Epithelial cell of esophagus (primary cell): ENCODE measurements around the gene SH2D1A.

Experiments used
- DNase-seq: peaks from one replicate; pipeline ENCODE4 v3.0.0; 2010; ENCODE audit warnings: low read depth
- H3K4me3 ChIP-seq: 2 replicates; pipeline ENCODE4 v1.5.1; 2011; ENCODE audit warnings: mild to moderate bottlenecking, low read length, control low read depth
- TF ChIP-seq, protein P1 (sequence below): IDR thresholded peaks from 2 replicates; pipeline ENCODE4 v1.5.1; 2011; ENCODE audit warnings: low read depth, mild to moderate bottlenecking, low read length, control low read depth, inconsistent platforms; ENCODE audit not compliant: insufficient read depth; ENCODE audit errors: missing control alignments

The SH2D1A gene

DNA sequence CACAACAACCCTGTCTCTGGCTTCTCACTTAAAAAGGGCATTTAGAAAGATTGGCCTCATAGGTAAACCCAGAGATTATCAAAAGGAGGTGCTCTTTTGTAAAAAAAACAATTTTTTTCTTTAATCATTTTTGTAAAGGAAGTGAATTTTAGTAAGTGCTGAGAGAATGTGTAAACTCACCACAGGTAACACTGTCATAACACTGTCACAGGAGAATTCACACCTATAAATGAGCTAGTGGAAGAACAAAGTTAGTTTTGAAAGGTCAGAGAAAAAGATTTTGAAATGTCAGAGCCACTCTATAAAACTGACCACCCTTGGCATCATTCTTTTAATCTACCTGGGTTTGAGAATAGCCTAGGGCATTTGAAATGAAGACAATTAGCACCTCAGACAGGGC, 3.3 kb upstream of the SH2D1A start:
- no peak for DNase-seq
- TF ChIP-seq, protein P1, sequence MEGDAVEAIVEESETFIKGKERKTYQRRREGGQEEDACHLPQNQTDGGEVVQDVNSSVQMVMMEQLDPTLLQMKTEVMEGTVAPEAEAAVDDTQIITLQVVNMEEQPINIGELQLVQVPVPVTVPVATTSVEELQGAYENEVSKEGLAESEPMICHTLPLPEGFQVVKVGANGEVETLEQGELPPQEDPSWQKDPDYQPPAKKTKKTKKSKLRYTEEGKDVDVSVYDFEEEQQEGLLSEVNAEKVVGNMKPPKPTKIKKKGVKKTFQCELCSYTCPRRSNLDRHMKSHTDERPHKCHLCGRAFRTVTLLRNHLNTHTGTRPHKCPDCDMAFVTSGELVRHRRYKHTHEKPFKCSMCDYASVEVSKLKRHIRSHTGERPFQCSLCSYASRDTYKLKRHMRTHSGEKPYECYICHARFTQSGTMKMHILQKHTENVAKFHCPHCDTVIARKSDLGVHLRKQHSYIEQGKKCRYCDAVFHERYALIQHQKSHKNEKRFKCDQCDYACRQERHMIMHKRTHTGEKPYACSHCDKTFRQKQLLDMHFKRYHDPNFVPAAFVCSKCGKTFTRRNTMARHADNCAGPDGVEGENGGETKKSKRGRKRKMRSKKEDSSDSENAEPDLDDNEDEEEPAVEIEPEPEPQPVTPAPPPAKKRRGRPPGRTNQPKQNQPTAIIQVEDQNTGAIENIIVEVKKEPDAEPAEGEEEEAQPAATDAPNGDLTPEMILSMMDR, result no peak
- no peak overlapping the region for H3K4me3 ChIP-seq

DNA sequence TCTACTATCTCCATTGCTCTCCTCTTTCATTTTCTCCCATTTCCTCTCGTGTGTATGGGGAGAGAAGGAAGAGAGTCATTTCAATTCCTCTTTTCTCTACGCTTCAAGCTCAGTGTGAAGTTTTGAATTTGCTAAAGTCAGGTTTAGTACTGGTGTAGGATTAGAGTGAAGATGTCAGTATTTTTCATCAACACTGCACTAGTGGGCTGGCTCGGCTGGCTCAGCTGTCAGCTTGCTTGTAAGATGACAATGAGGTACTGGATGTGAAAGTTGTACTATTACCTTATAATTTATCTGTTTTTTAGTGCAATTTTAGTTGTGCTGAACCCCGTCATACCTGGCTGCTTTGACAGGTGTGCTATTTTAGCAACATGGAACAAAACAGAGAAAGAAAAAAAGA, 2.1 kb upstream of the SH2D1A start:
- H3K4me3 ChIP-seq, result no peak overlapping the region
- DNase-seq, result no peak
- TF ChIP-seq, protein P1, result no peak

DNA sequence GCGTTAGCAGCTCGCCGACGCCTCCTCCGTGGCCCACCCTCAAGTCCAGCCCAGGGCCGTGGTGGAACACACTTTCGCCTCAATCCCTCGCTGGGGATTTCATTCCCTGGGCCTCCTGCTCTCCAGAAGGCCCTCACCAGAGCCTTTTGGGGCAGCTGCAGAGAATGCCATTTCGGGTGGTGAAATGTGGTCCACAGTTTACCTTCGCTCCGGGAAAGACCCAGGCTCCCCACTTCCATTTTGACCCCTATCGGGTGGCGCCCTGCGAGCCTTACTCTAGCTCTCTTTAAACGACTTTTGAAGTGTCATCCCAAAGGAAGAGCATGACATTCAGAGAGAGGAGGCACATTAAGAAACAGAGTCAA, 496 bp downstream of the SH2D1A start:
- TF ChIP-seq, protein P1, result no peak
- DNase-seq, result no peak
- H3K4me3 ChIP-seq, result no peak overlapping the region

DNA sequence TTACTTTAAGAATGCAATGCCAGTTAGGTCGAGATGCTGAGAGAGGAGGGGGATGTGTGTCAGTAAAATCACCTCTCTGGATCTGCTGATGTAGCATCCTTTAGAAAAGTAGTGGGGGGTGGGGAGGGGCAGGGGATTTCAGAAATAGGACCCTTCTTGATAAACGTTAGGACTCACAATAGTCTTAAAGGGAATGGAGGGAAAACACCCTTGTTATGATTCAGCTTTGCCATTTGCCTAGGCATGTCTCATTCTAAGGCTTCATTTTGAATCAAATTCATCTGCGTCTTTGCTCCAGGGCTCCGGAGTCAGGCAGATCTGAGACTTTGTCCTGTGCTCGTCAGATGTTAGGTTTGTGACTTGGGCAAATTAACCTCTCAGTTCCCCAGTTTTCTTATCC, 879 bp downstream of the SH2D1A start:
- H3K4me3 ChIP-seq, result no peak overlapping the region

DNA sequence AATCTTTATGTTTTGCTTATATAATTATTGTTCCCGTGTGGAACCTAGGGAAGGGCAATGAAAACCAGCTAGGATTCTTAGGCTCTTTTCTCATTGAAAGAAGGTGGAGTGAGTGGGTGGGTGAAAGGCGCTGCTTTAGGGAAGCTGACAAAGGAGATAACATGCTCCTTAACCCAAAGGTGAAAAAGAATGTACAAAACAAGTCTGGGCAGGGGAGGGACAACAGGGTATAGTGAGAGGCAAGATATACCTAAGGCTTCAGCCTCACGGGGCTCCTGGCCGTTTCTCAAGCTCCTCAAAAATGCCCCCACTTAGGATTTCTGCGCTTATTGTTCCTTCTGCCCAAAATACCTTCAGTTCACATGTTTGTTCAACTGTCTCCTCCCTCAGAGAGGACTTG, 1.8 kb downstream of the SH2D1A start:
- H3K4me3 ChIP-seq, result no peak overlapping the region
- DNase-seq, result peak; percentile 30
- TF ChIP-seq, protein P1, result no peak

More for the DNA sequence above, 879 bp downstream of the SH2D1A start:
- DNase-seq, result peak; percentile 72
- TF ChIP-seq, protein P1, result no peak

DNA sequence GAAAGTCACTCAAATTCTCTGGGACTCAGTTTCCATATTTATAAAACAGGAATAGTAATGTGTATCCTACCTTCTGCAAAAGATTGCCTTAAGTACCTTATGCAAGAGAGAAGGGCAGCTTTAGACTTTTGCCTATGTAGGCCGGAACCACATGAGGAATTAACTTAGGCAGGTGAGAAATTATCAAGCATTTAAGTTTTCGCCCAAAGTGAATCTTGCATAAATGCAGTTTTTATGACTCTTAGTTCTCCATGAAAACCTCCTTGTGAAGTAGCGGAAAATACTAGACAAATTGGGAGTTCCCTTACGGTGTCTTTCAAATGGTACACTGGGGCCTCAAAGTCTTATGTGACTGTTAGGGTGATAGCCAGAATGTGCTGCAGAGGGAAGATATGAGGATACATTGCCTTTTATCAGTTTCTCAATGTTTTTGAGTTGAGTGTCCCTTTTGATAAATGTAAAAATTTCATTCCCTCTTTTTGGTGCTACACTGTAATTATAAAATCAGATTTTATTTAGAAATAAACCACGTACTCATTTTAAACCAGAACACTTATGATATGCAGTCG, 2.6 kb downstream of the SH2D1A start:
- no peak for DNase-seq
- TF ChIP-seq, protein P1, result no peak
- H3K4me3 ChIP-seq, result no peak overlapping the region

DNA sequence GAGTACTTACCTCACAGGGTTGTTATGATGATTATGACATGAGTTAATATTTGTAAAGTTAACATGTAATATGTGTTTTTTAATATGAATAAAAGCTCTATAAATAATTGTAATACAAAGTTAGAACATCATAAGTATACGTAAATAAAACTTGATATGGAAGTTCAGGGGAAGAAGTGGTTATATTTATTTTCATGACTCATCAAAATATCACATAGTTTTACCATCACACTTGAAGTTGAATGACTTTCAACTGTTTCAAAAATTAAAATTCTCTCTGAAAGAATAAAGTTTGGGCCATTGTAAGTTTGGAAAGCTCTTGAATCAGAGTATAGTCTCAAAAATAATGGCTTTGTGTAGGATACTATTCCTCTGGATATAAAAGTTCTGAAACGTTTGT, 8.3 kb downstream of the SH2D1A start:
- H3K4me3 ChIP-seq, result no peak overlapping the region
- DNase-seq, result no peak
- TF ChIP-seq, protein P1, result no peak
